GM18526 (cell line): ENCODE data around the gene OTOGL.

Experiments
- POLR2A ChIP-seq: IDR thresholded peaks from 3 replicates; pipeline ENCODE4 v1.6.1; 2011; ENCODE audit not compliant: insufficient read length; ENCODE audit errors: extremely low read depth

OTOGL gene

DNA sequence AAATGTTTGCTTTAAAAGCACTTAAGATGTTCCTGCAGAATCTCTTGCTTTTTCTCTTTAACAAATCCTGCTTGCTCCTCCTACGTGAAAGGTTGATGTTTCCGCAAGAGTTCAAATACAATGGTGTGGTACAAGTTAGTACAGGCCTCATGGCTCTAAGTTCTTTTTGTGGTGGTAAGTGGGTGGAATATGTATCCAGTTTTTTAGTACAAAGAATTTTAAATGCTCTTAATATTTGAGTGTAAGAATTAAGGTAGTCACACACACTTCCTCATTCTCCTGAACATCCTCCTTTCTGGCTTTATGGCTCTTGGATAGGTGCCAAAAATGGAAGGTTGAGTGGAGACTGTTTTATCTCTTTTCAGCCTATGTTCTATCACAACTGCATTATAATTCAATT is 1.8 kb downstream of the OTOGL start:
- TF ChIP-seq POLR2A: no peak

DNA sequence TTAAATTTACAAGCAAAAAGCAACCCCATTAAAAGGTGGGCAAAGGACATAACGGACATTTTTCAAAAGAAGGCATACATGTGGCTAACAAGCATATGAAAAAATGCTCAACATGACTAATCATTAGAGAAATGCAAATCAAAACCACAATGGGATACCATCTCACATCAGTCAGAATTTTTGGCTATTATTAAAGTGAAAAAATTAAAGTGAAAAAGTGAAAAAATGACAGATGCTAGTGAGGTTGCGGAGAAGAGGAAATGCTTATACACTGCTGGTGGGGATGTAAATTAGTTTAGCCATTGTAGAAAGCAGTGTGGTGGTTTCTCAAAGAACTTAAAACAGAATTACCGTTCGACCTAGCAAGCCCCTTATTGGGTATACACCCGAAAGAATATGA is 7.9 kb downstream of the OTOGL start:
- no peak for TF ChIP-seq POLR2A

DNA sequence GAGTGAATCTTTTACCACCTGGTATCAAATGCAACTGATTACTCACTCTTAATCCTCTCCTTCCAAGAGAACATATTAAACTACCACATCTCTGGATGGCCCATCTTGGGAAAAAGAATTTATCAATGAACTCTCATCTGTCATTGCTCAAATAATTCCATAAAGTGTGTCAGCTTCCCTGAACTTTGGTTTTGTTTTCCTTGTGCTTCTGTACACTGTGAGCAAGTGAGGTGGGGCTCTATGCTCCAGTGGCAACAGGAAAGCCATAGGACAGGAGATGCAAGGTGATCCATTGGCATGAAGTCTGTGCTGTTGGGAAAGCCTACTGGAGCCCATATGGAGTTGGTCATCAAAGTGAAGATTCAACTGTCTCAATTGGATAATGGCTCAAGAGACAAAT is 17.4 kb downstream of the OTOGL start:
- TF ChIP-seq POLR2A: no peak

DNA sequence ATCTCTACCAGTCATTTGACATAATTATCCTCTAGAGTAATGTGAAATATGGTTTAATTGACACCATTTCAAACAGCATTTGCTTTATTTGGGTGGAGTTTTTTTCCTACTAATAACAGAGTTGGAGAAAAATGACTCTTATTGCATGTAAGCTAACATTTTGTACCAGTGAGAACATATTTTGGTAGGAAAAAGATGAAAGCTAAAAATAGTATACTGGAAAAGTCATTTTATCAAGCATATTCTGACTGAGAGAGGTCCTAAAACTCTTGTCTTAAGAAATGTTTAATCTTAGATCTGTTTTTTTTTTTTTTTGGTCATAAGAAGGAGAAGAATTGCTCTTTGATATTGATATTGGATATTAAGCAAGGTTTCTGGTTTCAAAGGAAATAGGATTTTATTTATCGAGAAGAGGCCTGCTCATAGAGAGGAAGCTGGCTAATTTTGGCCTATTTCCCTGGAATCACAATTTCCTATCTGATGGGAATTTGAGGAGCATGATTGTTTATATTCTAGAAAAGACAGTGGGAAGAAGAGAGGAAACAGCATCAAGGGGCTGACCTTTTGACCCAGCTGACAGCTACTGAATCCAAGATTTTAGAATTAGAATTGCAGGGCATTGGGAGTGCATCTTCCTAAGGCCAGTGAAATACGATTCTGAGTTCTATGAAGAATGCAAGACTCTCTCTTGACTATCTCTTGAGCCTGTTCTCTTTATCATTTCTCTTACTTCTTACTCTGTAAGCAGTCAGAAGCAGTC is 19.4 kb downstream of the OTOGL start:
- no peak for TF ChIP-seq POLR2A

DNA sequence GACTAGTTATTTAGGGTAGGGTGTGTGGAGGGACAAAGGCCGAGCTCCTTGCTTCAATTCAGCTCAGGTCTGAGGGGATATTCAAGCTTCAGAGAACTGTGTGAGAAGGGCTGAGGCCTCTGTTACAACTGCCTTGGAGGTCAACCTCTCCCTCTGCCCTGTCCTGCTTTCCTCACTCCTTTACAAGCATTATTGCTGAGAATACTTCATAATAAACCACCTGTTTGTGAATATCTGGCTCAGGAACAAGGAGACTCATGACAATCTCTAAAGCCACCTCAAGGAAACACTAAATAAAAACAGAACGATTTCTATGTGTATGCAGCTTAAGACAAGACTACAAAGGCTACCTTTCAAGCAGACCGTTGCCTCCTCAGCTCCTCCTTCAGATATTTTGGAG is 21.7 kb downstream of the OTOGL start:
- no peak for TF ChIP-seq POLR2A

DNA sequence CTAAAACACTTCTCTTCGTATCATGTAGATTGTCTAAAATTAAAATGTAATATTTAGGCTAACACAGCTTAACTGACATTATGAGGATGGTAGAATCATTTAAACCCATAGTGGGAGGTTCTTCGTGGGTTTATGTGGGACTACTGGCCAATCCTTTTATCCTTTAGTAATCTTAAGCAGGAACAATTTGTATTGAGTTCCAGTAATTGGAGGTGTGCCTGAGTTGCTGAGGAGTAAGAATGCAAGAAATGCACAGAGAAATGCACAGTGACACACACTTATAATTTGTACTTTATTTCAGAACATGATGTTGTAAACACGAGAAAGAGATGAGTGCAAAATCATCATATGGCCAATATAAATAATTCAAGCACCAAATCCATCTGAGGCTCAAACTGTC is 22.3 kb downstream of the OTOGL start:
- no peak for TF ChIP-seq POLR2A

DNA sequence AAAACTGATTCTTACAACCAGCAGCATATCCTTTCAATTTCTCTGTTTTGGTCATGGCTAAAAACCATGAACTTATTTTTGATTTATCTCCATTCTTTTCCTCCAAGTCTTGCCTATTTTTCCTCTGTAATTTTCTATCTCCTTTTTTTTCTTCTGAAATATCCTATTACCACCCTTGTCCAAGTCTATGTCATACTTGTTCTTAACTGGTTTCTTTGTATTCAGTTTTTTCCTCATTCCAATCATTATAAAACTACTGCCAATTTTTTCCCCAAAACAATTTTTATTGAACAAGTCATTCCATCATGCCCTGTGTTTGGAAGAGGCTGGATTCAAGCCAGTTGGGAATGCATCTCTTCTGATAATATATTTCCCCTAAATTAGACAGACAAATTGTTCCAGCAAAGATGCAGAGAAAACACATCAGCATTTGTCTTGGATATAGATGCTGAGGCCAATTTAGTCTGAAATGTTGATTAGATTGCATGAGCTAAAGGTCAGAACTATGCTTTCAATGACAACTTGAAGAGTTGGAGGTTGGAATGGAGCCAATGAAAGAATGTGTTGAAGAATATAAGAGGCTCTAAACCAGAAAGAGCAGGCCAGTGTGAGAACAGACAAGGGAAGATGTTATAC is 30.7 kb downstream of the OTOGL start:
- TF ChIP-seq POLR2A: no peak

DNA sequence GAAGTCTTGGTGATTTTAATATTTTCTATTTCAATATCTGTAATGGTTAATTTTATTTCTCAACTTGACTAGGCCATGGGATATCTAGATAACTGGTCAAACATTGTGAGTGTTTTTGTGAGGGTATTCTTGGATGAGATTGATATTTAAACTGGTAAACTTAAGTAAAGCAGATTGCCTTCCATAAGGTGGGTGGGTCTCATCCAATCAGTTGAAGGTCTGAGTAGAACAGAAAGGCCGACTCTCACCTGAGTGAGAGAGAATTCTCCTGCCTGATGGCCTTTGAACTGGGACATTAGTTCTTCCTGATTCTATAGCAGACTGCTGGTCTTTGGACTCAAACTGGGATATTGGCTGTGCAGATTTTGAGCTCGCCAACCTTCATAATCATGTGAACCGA is 36.3 kb downstream of the OTOGL start:
- no peak for TF ChIP-seq POLR2A

DNA sequence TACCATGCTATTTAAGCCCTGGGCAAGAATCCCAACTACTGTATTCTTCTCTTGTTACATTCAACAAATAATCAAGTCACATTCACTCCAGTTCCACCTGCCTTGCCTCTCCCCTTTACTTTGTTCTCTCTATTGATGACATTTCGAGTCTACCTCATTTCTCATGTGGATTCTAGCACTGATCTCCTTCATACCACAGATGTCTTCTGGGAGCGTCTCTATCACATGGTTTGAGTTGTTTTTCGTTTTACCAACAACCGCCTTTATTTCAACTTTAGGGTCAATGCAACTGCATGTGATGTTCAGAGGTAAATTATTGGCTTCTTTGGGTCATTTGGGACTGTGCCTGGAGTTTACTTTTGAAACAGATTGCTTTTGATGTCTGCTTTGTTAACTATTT is 40.7 kb downstream of the OTOGL start:
- TF ChIP-seq POLR2A: no peak

DNA sequence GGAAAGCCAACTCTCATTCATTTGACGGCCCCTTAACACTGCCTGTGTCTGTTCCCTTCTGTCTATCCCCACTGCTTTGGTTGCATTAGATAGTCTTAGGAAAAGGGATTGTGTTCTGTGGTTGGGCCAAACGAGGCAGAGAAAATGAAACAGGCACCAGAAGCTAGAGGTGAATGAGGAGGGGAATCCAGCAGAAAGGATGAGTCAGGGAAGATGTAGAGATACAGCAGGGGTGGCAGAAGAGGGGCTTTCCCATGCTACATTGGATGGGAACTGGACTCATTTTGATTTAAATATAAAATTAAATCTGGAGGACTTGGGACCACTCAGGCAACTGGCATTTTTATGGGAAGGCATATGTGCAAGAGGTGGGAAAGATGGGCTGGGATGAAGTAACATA is 43.3 kb downstream of the OTOGL start:
- no peak for TF ChIP-seq POLR2A

DNA sequence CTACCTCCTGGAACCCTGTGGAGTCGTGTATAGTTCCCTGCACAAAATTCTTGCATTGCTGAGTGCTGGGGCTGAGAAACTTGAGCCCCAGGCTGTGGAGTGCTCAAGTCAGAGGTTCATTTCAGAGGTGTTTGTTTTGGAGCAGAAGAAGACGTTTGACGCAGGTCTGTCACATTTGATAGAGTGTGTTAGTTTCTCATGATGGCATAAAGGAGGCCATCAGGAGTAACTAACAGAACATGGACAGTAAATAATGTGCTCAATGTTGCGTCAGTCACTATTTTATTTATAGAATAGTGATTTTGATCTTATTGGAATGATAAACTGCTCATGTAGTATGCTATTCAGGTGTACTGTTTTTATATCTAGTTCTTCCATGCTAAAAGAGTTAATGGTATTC is 44.2 kb downstream of the OTOGL start:
- no peak for TF ChIP-seq POLR2A

DNA sequence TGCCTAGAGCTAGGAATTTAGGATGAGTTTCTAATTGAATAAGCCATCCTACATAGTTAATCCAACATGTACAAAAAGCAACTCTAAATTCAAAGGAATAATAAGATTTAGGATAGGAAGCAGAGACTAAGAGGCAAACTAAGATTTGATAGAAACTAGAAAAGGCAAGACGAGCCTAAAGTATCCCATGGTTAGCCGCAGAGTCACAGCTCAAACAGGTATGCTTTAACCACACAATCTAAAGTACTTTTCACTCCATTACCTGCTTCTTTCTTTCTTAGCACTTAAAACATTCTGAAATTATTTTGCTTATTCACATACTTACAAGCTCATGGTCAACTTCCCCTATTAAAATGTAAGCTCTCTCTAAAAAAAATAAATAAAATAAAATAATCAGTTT is 51.8 kb downstream of the OTOGL start:
- no peak for TF ChIP-seq POLR2A

DNA sequence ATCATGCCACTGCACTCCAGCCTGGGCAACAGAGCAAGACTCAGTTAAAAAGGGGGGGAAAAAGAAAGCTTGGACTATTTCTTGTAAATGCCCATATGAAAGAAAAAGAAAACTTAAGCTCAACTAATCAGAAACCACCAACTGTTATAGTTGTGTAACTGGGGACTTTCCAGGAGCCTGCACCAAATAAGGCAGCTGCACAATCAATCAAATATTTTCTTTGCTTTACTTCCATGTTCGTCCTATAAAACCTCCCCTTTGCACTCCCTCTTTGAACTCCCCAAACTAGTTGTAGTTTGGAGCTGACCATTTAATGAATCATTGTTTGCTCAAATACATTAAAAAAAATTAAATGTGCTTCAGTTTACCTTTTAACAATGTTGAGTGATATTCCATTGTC is 54.9 kb downstream of the OTOGL start:
- TF ChIP-seq POLR2A: no peak

DNA sequence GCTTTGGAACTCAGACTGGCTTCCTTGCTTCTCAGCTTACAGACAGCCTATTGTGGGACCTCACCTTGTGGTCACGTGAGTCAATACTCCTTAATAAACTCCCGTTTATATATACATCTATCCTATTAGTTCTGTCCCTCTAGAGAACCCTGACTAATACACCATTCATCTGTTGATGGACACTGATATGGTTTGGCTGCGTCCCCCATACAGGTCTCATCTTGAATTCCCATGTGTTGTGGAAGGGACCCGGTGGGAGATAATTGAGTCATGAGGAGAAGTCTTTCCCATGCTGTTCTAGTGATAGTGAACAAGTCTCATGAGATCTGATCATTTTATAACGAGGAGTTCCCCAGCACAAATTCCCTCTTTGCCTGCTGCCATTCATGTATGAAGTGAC is 57.0 kb downstream of the OTOGL start:
- no peak for TF ChIP-seq POLR2A

DNA sequence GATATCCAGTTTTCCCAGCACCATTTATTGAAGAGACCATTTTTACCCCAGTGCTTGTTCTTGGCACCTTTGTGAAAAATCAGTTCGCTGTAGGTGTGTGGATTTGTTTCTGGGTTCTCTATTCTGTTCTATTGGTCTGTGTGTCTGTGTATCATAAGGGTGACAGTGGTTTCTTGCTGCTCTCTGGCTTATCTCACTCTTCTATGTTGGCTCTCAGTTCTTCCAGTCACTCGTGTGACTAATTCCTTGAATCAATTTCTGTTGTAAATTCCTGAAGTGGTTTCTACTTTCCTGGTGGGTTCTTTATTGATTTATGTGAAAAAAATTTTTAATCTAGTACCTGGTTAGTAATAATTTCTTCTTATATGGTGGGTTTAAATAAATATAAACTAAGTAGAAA is 58.3 kb downstream of the OTOGL start:
- no peak for TF ChIP-seq POLR2A

DNA sequence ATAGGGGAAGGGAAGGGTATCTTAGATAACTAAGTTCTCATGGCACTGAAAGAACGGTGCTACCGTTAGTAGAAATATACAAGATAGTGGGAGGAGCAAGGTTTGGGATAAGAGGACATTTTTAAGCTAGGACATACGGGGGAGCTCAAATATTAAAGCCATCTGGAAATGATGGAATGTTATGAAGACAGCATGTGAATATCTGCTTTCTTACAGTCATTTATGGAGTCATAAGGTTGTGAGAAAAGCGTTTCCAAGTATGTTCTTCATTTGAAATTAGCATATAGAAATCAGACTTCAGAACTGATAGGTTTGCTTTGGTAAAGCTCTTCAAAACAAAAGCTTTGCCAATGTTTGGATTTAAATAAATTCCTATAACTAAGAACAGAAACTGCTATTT is 62.3 kb downstream of the OTOGL start:
- TF ChIP-seq POLR2A: no peak

DNA sequence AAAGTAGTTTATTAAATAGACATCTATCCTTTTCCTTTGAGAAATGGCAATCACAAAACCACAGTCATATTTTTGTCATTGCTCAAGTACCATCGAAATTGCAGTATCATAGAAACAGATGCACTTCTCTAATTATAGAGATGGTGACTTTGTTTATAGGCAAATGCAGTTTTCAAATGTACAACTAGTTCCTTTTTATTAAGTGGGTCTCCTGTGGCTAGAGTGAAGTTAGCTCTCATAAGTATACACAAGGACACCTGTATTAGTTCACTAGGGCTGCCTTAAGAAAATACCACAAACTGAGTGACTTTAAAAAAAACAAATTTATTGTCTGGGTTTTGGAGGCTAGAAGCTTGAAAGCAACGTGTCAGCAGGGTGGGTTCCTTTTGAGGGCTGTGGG is 62.8 kb downstream of the OTOGL start:
- TF ChIP-seq POLR2A: no peak
